IPS-20b (cell line): ENCODE data around the gene EIPR1.

ENCODE experiments used
- H3K27ac ChIP-seq: one replicate; pipeline ENCODE4 v1.5.1; 2013; ENCODE audit warnings: low read length
- H3K27me3 ChIP-seq: 2 replicates; pipeline ENCODE4 v1.6.1; 2013; ENCODE audit warnings: mild to moderate bottlenecking, low read length, inconsistent platforms; ENCODE audit not compliant: insufficient read depth
- H3K36me3 ChIP-seq: 2 replicates; pipeline ENCODE4 v1.6.1; 2013; ENCODE audit warnings: low read depth, mild to moderate bottlenecking, inconsistent platforms, low read length, moderate library complexity; ENCODE audit not compliant: insufficient read depth
- H3K4me1 ChIP-seq: 2 replicates; pipeline ENCODE4 v1.6.1; 2013; ENCODE audit warnings: mild to moderate bottlenecking, control low read depth, inconsistent platforms, low read length, moderate library complexity; ENCODE audit not compliant: insufficient read depth
- H3K4me3 ChIP-seq: 2 replicates; pipeline ENCODE4 v1.5.1; 2013; ENCODE audit warnings: mild to moderate bottlenecking, low read length, inconsistent platforms
- H3K9ac ChIP-seq: 2 replicates; pipeline ENCODE4 v1.6.1; 2013; ENCODE audit warnings: low read depth, mild to moderate bottlenecking, inconsistent platforms, low read length, moderate library complexity
- H3K9me3 ChIP-seq: 2 replicates; pipeline ENCODE4 v1.6.1; 2013; ENCODE audit warnings: mild to moderate bottlenecking, low read depth, low read length, inconsistent platforms; ENCODE audit not compliant: insufficient read depth

EIPR1 gene

GRCh38 chr2:3332133-3332532 lies 45.5 kb downstream of the EIPR1 start:
- no peaks in the 10 kb centered on the region for H3K27me3 ChIP-seq
- H3K4me1 ChIP-seq: no peaks in the 10 kb centered on the region
- peaks cover 55% of the 10 kb centered on the region for H3K36me3 ChIP-seq
- H3K9ac ChIP-seq: no peak overlapping the region
- no peaks in the 10 kb centered on the region for H3K9me3 ChIP-seq
- no peak overlapping the region for H3K27ac ChIP-seq
- no peak overlapping the region for H3K4me3 ChIP-seq

DNA sequence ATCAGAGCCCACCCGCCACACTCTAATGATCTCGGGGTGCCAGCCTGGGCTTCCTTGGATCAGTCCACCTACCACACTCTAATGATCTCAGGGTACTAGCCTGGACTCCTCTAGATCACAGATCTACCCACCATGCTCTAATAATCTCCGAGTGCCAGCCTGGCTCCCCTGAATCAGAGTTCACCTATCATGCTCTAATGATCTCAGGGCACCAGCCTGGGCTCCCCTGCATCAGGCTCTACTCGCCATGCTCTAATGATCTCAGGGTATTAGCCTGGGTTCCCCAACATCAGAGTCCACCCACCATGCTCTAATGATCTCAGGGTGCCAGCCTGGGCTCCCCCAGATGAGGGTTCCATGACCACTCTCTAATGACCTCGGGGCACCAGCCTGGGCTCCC lies 48.1 kb downstream of the EIPR1 start:
- H3K27ac ChIP-seq: no peak overlapping the region
- no peaks in the 10 kb centered on the region for H3K27me3 ChIP-seq
- no peak overlapping the region for H3K4me3 ChIP-seq
- H3K9me3 ChIP-seq: no peaks in the 10 kb centered on the region
- H3K4me1 ChIP-seq: peaks cover 4% of the 10 kb centered on the region; the same call in 1 of the 2 replicates
- no peak overlapping the region for H3K9ac ChIP-seq
- H3K36me3 ChIP-seq: peaks cover 41% of the 10 kb centered on the region

GRCh38 chr2:3326871-3327270 lies 50.7 kb downstream of the EIPR1 start:
- H3K9ac ChIP-seq: no peak overlapping the region
- no peak overlapping the region for H3K27ac ChIP-seq
- H3K4me3 ChIP-seq: no peak overlapping the region
- peaks cover 17% of the 10 kb centered on the region for H3K36me3 ChIP-seq
- no peaks in the 10 kb centered on the region for H3K9me3 ChIP-seq
- H3K4me1 ChIP-seq: peaks cover 4% of the 10 kb centered on the region; the same call in 1 of the 2 replicates
- H3K27me3 ChIP-seq: no peaks in the 10 kb centered on the region

DNA sequence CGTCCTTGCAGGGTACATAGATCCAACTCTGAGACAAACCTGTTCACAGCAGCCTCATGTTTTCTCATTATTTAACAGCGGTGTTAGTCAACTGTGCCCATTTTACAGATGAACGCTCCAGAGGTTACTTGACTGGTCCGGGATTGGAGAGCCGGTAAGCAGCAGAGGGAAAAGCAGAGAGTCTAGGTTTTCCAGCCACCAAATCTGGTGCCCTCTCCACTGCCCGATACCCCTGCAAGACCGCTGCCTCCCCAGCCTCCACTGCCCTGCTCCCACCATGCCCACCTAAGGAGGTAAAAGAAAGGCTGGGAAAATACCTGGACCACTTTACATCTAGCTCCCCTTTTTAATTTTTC lies 51.5 kb downstream of the EIPR1 start:
- Histone ChIP-seq H3K9me3 (no peaks in the 10 kb centered on the region), H3K27ac (no peak overlapping the region)

GRCh38 chr2:3325458-3326181 lies 52.0 kb downstream of the EIPR1 start:
- H3K9ac ChIP-seq: no peak overlapping the region
- H3K36me3 ChIP-seq: peaks cover 10% of the 10 kb centered on the region
- no peak overlapping the region for H3K27ac ChIP-seq
- no peaks in the 10 kb centered on the region for H3K9me3 ChIP-seq
- H3K4me3 ChIP-seq: no peak overlapping the region
- H3K27me3 ChIP-seq: no peaks in the 10 kb centered on the region
- H3K4me1 ChIP-seq: peaks cover 16% of the 10 kb centered on the region

More for the DNA sequence above, 51.5 kb downstream of the EIPR1 start:
- no peaks in the 10 kb centered on the region for H3K27me3 ChIP-seq
- no peak overlapping the region for H3K9ac ChIP-seq
- no peak overlapping the region for H3K4me3 ChIP-seq
- peaks cover 16% of the 10 kb centered on the region for H3K36me3 ChIP-seq
- peaks cover 11% of the 10 kb centered on the region for H3K4me1 ChIP-seq

DNA sequence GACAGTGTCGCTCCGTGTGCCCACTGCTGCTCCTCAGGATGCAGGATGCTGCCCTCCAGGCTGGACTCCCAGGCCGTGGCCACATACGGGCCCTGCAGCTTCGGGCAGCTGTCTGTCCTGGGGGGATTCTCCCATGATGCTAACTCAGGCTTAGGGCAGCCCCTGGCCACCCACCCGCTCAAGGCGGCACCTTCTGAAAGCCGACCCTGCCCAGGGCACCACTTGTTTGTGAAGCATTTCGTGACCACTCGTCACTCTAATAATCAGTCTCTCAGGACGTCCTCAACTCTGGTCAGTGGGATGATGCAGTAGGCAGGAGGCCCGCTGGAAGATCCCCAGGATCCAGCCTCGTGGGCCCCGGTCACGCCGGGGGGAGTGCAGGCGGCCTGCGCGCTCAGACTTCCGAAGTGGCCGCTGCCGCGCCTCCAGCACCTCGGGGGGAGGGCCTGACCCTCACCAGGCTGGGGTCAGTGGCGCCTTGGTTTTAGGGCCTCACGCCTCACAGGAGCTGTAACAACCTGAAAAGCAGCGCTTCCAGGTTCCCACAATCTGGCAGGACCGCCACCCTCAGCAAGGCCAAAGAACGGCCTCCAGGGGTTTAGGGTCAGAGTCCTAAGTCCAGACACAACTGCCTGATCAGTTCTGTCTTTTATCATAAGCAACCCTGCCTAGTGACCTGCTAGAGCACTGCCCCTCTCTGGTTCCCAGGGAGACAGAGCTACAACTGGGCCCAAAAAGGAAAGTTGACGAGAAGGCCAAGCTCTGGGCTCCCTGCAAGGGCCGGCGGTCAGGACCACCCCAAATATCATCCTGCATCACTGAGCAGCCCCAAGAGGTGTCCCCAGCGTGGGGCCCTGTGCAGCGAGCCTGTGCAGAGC lies 53.0 kb downstream of the EIPR1 start:
- H3K4me1 ChIP-seq: peaks cover 21% of the 10 kb centered on the region
- H3K4me3 ChIP-seq: no peak overlapping the region
- H3K9me3 ChIP-seq: no peaks in the 10 kb centered on the region
- peaks cover under 1% of the 10 kb centered on the region; the same call in 1 of the 2 replicates for H3K36me3 ChIP-seq
- no peaks in the 10 kb centered on the region for H3K27me3 ChIP-seq
- no peak overlapping the region for H3K27ac ChIP-seq
- H3K9ac ChIP-seq: no peak overlapping the region

- H3K4me3 ChIP-seq: no peak overlapping the region
- H3K27ac ChIP-seq: no peak overlapping the region
- H3K27me3 ChIP-seq: no peaks in the 10 kb centered on the region
- peaks cover 21% of the 10 kb centered on the region for H3K4me1 ChIP-seq
- no peaks in the 10 kb centered on the region for H3K36me3 ChIP-seq
- no peaks in the 10 kb centered on the region for H3K9me3 ChIP-seq
- H3K9ac ChIP-seq: no peak overlapping the region
Observed at GRCh38 chr2:3324036-3324386, 53.6 kb downstream of the EIPR1 start.

- Histone ChIP-seq H3K36me3 (no peaks in the 10 kb centered on the region), H3K4me1 (peaks cover 21% of the 10 kb centered on the region), H3K27ac (no peak overlapping the region), H3K27me3 (no peaks in the 10 kb centered on the region), H3K9me3 (no peaks in the 10 kb centered on the region), H3K4me3 (no peak overlapping the region), H3K9ac (no peak overlapping the region)
Observed at GRCh38 chr2:3323360-3324035, 54.1 kb downstream of the EIPR1 start.

DNA sequence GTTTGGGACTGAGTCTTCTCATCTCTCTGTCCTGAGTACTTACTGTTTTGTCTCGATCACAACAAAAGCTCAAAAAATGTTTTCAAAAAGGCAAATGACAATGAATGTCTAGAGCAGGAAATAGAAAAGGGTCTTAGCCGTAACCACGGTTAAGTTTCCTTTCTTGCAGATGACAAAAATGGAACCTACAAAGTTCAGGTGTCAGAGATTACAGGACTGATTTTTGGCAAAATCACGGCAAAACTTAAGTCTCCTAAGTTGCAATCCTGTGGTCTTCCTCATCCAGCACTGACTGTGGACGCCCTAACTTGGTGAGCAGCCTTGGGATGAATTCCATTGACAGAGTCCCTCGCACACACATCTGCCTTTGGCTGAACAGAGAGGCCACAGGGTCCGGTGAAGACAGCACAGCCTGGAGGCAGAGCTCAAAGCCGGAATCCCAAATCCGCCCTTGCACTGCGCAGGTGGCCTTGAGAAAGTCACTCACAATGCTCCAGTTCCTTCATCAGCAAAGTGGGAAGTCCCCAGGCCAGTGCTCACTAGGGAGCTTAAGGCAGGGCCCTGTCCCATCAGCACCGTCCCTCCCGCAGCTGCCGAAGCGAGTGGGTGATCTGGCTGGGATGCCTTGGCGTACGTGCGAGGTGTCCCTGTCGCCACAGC lies 55.2 kb downstream of the EIPR1 start:
- no peaks in the 10 kb centered on the region for H3K9me3 ChIP-seq
- H3K27me3 ChIP-seq: no peaks in the 10 kb centered on the region
- H3K4me3 ChIP-seq: no peak overlapping the region
- H3K9ac ChIP-seq: no peak overlapping the region
- no peak overlapping the region for H3K27ac ChIP-seq
- no peaks in the 10 kb centered on the region for H3K36me3 ChIP-seq
- peaks cover 21% of the 10 kb centered on the region for H3K4me1 ChIP-seq

- H3K9me3 ChIP-seq: no peaks in the 10 kb centered on the region
- H3K27ac ChIP-seq: no peak overlapping the region
- H3K4me1 ChIP-seq: peaks cover 21% of the 10 kb centered on the region
- H3K4me3 ChIP-seq: no peak overlapping the region
- no peaks in the 10 kb centered on the region for H3K27me3 ChIP-seq
- H3K9ac ChIP-seq: no peak overlapping the region
- no peaks in the 10 kb centered on the region for H3K36me3 ChIP-seq
Observed at GRCh38 chr2:3321825-3322224, 55.8 kb downstream of the EIPR1 start.

- H3K27ac ChIP-seq: no peak overlapping the region
- no peaks in the 10 kb centered on the region for H3K36me3 ChIP-seq
- peaks cover 21% of the 10 kb centered on the region for H3K4me1 ChIP-seq
- H3K9me3 ChIP-seq: no peaks in the 10 kb centered on the region
- H3K4me3 ChIP-seq: no peak overlapping the region
- H3K27me3 ChIP-seq: no peaks in the 10 kb centered on the region
- peak overlapping the region; percentile 2 for H3K9ac ChIP-seq
Observed at GRCh38 chr2:3320910-3321605, 56.6 kb downstream of the EIPR1 start.
